ENCODE measurements around the gene CAMK4. TPM values are rescaled to one million over a fixed set of nuclear protein-coding genes. Genes with fewer than 3 reads are reported as not detected.

Gene CAMK4
- total and polyA plus RNA-seq, 2 of the 8 experiments (the other 6 are each of a cell fraction or from before 2014, with no cell fraction given) = 1.8 to 8.3 TPM

DNA sequence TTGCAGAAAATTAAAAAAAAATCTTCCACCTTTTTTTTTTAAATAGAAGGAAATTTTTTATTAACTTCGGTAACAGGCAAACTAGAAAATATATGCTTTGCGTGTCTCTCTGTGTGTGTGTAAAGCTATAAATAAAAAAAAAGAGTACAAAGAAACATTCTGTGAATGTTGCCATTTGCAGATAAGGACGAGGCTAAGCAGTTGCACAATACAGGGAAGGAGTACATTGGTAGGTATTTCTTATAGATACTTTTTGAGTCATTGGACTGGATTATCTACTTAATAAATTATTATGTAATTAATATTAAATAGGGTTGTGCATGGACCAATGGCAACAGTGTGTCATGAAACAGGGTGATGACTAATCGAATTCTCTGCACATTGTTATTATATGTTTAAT, 102.4 kb downstream of the CAMK4 start:
- Histone ChIP-seq H2AK5ac (ENCODE audit: low read depth, low read length) (no peak overlapping the region), H3K27ac (ENCODE audit: low read depth, low read length) (no peak overlapping the region)

More for the DNA sequence above, 102.4 kb downstream of the CAMK4 start:
- DNase-seq (ENCODE audit: low read depth in 1 of 2, low spot score in 2 of 2) = no peak
- Histone ChIP-seq H3K4ac (replicated peaks; ENCODE audit: insufficient read length, low read depth, low read length) (no peak overlapping the region), H3K23me2 (ENCODE audit: low read depth, low read length) (no peaks in the 10 kb centered on the region), H2BK5ac (ENCODE audit: low read depth, low read length) (no peak overlapping the region), H3K27me3 (replicated peaks in 1 of 4; ENCODE audit: control insufficient read depth in 3 of 4, extremely low read depth in 1 of 4, insufficient read depth in 3 of 4, low read length in 3 of 4) (no peaks in the 10 kb centered on the region), H3K79me1 (ENCODE audit: low read depth, low read length) (no peaks in the 10 kb centered on the region), H2AFZ (ENCODE audit: low read length) (no peak overlapping the region), H3K56ac (replicated peaks; ENCODE audit: insufficient read length, low read depth, low read length) (no peak overlapping the region), H4K5ac (ENCODE audit: insufficient read length, low read depth, low read length) (no peak overlapping the region), H3K9me3 (ENCODE audit: insufficient read depth in 2 of 2, low read depth in 1 of 2, low read length in 1 of 2) (no peaks in the 10 kb centered on the region), H2BK20ac (ENCODE audit: low read length) (no peak overlapping the region), H3K4me2 (ENCODE audit: insufficient read depth in 1 of 2, low read depth in 2 of 2, low read length in 2 of 2) (no peak overlapping the region), H3K14ac (ENCODE audit: insufficient read length) (no peak overlapping the region), H2BK12ac (ENCODE audit: low read depth, low read length) (no peak overlapping the region), H3K4me3 (ENCODE audit: extremely low read depth in 1 of 4, insufficient read depth in 2 of 4, low read depth in 3 of 4, low read length in 4 of 4) (no peak overlapping the region), H3K36me3 (ENCODE audit: control insufficient read depth in 2 of 4, insufficient read depth in 4 of 4, low read length in 3 of 4) (no peaks in the 10 kb centered on the region), H3K4me1 (replicated peaks in 1 of 4; ENCODE audit: control insufficient read depth in 3 of 4, insufficient read depth in 4 of 4, low read length in 3 of 4) (no peaks in the 10 kb centered on the region), H4K8ac (ENCODE audit: extremely low read depth, insufficient read depth, low read length) (no peak overlapping the region), H3K18ac (ENCODE audit: extremely low read depth, low read length) (no peak overlapping the region), H3K9ac (replicated peaks in 1 of 4; ENCODE audit: extremely low read depth in 1 of 4, low read depth in 3 of 4, low read length in 3 of 4) (no peak overlapping the region), H4K20me1 (replicated peaks in 1 of 2; ENCODE audit: control insufficient read depth in 1 of 2, insufficient read depth in 2 of 2, low read length in 2 of 2) (no peaks in the 10 kb centered on the region), H3K79me2 (ENCODE audit: control insufficient read depth in 1 of 2, insufficient read depth in 2 of 2, low read length in 2 of 2) (no peaks in the 10 kb centered on the region), H4K91ac (replicated peaks; ENCODE audit: insufficient read length, low read length) (no peak overlapping the region), H2BK15ac (ENCODE audit: low read length) (no peak overlapping the region), H2BK120ac (replicated peaks; ENCODE audit: low read depth, low read length) (no peak overlapping the region), H3K23ac (ENCODE audit: insufficient read length) (no peak overlapping the region)
- WGBS, 2 experiments (ENCODE audit: extremely low coverage in 1 of 2, insufficient coverage in 1 of 2, insufficient read length in 1 of 2, insufficient replicate concordance in 2 of 2, low coverage in 1 of 2, low lambda C conversion rate in 2 of 2, missing lambda C conversion rate in 1 of 2) = 93% methylated on average over 4 of the region's 4 CpGs; no CpG with 5 or more reads in 1 of the 2 experiments
- FAIRE-seq = no peak
- POLR2A ChIA-PET (ENCODE audit: partially characterized antibody) = no interaction called here
- CTCF ChIA-PET (ENCODE audit: partially characterized antibody) = no interaction called here
- TF ChIP-seq TBP (IDR thresholded peaks at IDR 0.05; ENCODE audit: low read depth, low read length) (no peak), POLR2A (IDR thresholded peaks at IDR 0.05; ENCODE audit: control extremely low read depth in 1 of 2, low read depth in 2 of 2, low read length in 2 of 2) (no peak), BRCA1 (IDR thresholded peaks at IDR 0.05; ENCODE audit: low read depth, low read length) (no peak), SIRT6 (IDR thresholded peaks at IDR 0.05; ENCODE audit: low read length) (no peak), FOSL1 (IDR thresholded peaks at IDR 0.05; ENCODE audit: insufficient read depth, low read depth, low read length) (no peak)
- TF ChIP-seq, protein P1, sequence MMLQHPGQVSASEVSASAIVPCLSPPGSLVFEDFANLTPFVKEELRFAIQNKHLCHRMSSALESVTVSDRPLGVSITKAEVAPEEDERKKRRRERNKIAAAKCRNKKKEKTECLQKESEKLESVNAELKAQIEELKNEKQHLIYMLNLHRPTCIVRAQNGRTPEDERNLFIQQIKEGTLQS (IDR thresholded peaks at IDR 0.05; ENCODE audit: insufficient read depth, low read depth, low read length) = no peak

Measured in H1 (cell line).